HEK293 (cell line): ENCODE results near the gene MAGEC1.

ENCODE experiments used
- TCF7L2 ChIP-seq: IDR thresholded peaks from 2 replicates; pipeline ENCODE4 v1.6.1; 2011; ENCODE audit warnings: low read depth, mild to moderate bottlenecking, inconsistent platforms, low read length, moderate library complexity, borderline replicate concordance
- ZIC2 ChIP-seq: fragments of 450-650 bp; formaldehyde crosslinking; IDR thresholded peaks from 2 replicates; pipeline ENCODE4 v1.5.1; 2016; ENCODE audit warnings: missing biosample characterization, missing genetic modification characterization
- ZNF449 ChIP-seq: fragments of 450-650 bp; formaldehyde crosslinking; IDR thresholded peaks from 2 replicates; pipeline ENCODE4 v1.5.1; 2017; ENCODE audit warnings: missing biosample characterization, mild to moderate bottlenecking, missing genetic modification characterization, moderate library complexity
- ZNF473 ChIP-seq: fragments of 450-650 bp; formaldehyde crosslinking; IDR thresholded peaks from 2 replicates; pipeline ENCODE4 v1.5.1; 2017; ENCODE audit warnings: missing biosample characterization, missing genetic modification characterization

The MAGEC1 gene

DNA sequence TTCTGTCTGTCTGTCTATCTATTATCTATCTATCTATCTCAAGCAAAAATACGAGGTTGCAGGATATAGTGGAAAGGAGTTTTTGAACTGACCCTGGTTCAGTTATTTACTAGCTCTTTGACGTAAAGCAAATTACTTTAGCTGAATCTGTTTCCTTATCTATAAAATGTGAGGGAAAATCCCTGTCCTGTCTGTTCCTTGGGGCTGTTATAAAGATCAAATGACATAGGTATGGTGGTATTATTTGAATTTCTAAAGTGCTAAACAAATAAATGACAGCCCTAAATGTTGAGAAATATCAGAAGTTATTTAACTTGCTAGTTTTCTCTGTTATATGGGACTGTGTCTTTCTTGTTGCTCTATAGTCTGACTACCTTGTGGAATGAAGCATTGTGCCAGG is 55.0 kb downstream of the MAGEC1 start (continued):
- TF ChIP-seq TCF7L2, result no peak
- TF ChIP-seq ZNF449 (tag by site-specific recombination), result no peak
- TF ChIP-seq ZIC2 (tag by site-specific recombination), result no peak
- TF ChIP-seq ZNF473 (tag by site-specific recombination), result no peak
- TF ChIP-seq, all 188 proteins: peak for 0
